HG02973 (cell line): Measurements from ENCODE around the gene IGLON5.

Experiments
- ATAC-seq: cut with Tn5 transposase; IDR thresholded peaks from one replicate; pipeline ENCODE4 v1.9.1; 2021; ENCODE audit warnings: moderate library complexity; ENCODE audit not compliant: unreplicated experiment

The IGLON5 gene

GRCh38 chr19:51317376-51317775, 5.9 kb downstream of the IGLON5 start:
- no peak for ATAC-seq

DNA sequence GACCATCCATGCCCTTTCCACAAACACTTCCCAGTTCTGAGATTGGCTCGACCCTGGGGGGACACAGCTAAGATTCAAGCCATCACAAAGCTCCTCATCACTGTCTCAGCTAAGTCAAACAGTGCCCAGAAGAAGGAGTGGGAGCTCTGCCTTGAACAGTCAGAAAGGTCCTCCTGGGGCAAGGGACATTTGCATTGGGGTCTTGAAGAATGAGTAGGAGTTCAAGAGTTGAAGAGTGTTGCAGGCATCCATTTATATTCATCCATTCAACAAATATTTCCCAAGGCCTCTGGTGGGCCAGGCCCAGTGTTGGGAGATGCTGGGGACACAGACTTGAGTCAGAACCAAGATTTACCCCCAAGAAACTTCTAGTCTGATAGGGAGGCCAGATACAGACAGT, 6.5 kb downstream of the IGLON5 start:
- ATAC-seq, result no peak

GRCh38 chr19:51318687-51319648, 7.5 kb downstream of the IGLON5 start:
- ATAC-seq, result no peak

GRCh38 chr19:51319649-51320279, 8.3 kb downstream of the IGLON5 start:
- ATAC-seq, result no peak

- ATAC-seq, result no peak
Observed at GRCh38 chr19:51320280-51320657, 8.8 kb downstream of the IGLON5 start.

GRCh38 chr19:51321799-51322198, 10.4 kb downstream of the IGLON5 start:
- no peak for ATAC-seq

GRCh38 chr19:51323481-51324166, 12.2 kb downstream of the IGLON5 start:
- ATAC-seq, result no peak

GRCh38 chr19:51324167-51324481, 12.7 kb downstream of the IGLON5 start:
- ATAC-seq, result no peak

GRCh38 chr19:51325161-51325976, 13.9 kb downstream of the IGLON5 start:
- no peak for ATAC-seq

GRCh38 chr19:51326216-51327065, 15.0 kb downstream of the IGLON5 start:
- ATAC-seq, result no peak

- ATAC-seq, result no peak
Observed at GRCh38 chr19:51327066-51328001, 15.9 kb downstream of the IGLON5 start.

DNA sequence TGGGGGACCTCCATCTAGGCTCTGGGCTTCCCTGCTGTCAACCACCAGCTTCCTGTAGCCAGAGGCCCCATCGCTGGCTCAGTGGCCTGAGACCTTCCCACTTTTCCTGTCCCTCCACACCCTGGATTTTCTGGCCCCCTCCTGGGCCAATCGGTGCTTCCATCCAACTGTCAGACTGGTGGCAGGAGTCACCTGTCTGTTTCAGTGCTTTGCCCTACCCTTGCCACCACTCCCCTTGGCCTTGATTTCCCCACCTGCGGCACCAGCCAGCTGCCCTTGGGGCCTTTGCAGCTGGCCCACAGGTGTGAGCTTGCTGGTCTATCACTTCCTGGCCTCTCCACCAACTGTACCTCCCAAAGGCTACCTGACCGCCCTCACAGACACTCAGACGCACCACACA, 18.0 kb downstream of the IGLON5 start:
- ATAC-seq, result no peak

- ATAC-seq, result no peak
Observed at GRCh38 chr19:51330366-51330765, 18.9 kb downstream of the IGLON5 start.

GRCh38 chr19:51331193-51331592, 19.7 kb downstream of the IGLON5 start:
- ATAC-seq, result no peak

DNA sequence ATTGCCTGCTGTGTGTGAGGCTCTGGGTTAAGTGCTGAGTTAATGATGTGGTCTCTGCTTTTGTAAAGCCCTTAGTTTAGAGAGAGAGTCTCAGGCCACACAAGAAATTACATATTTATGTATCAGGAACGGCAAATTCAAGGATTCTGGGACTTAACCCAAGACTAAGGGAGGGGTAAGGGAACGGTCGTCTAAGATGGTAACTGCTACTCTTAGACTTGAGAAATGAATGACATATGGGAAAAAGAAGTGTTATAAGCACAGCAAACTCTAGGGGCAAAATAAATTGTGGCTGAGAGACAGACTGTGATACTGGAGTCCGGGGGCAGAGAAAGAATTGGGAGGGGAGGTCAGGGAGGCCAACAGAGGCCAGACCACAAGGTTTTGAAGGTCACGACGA, 20.3 kb downstream of the IGLON5 start:
- no peak for ATAC-seq

DNA sequence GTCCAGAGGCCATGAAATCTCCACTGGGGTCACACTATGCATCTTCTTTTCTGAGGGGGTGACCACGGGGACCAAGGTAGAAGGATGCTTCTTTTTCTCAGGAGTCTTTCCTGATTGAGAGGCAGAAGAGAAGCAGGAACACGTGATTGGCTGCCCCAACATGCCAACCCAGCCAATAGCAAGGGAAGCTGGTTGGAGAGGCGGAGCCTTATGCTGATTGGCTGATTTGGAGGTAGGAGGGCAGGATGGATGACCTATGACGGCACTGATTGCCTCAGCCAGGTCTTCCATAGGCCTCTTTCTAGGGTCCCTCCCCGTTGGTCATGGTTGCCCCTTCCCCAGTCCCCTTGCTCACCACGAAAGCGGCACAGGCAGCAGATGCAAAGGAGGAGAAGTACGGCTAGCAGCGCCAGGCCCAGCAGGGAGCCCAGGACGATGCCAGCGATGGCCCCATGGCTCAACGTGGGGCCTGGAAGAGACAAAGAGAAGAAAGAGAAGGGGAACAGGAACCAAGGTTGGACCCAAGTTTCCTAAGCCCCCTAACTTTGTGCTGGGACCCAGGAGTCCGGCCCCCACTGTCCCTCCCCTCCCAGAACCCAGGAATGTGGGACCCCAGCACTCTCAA, 22.5 kb downstream of the IGLON5 start:
- ATAC-seq, result no peak

GRCh38 chr19:51337141-51337860, 25.9 kb downstream of the IGLON5 start:
- no peak for ATAC-seq
